Suprapubic skin (tissue), 3 donors: ENCODE results near the gene PFKM.

Experiments used
- CTCF ChIP-seq, 2 donors: fragments of 200-600 bp in 1 of 2; fragments of 450-650 bp in 1 of 2; sonication (generic) in 1 of 2; IDR thresholded peaks; one replicate each; pipeline ENCODE4 v1.5.1; 2016 to 2019; ENCODE audit warnings: antibody characterized with exemption in 2 of 2, mild to moderate bottlenecking in 1 of 2, moderate library complexity in 1 of 2
- POLR2AphosphoS5 ChIP-seq, 3 donors: sonication (generic); formaldehyde crosslinking; IDR thresholded peaks; one replicate each; pipeline ENCODE4 v1.6.1; 2017; ENCODE audit warnings: antibody characterized with exemption in 3 of 3

DNA sequence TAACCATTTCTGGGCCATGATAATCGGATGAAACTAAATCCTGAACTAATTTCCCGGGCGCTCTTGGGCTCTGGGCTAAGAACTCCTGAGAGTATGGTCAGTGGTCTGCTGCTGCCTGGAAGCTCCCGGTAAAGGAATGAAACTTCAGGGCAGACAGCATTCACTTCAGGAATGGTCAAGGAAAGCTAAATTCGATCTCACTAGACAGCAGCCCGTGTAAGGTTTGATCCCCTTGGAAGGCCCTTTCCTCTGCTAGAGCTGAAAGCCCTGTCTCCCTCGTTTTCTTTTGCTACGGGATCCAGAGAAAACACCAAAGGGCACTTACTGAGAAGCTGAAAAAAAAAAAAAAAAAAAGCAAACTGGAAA, 37.5 kb downstream of the PFKM start:
- TF ChIP-seq POLR2AphosphoS5 (IDR thresholded peaks at IDR 0.05) (no peak), CTCF (IDR thresholded peaks at IDR 0.05) (no peak)
